Astrocyte of the cerebellum (primary cell): ENCODE data around the gene MAN1A1.

Source experiments
- DNase-seq: peaks from one replicate; pipeline ENCODE4 v3.0.0-alpha.2; 2011; ENCODE audit warnings: low read depth
- H3K4me3 ChIP-seq: 2 replicates; pipeline ENCODE4 v1.5.1; 2011; ENCODE audit warnings: mild to moderate bottlenecking, low read depth, low read length, moderate library complexity
- in situ Hi-C: cut with HindIII; loops from 2 replicates; pipeline ENCODE4 v1.10.0; 2017; ENCODE audit warnings: low sequenced_read_pairs
- TF ChIP-seq, protein P1 (sequence below): IDR thresholded peaks from 2 replicates; pipeline ENCODE4 v1.5.1; 2012; ENCODE audit warnings: low read length, low read depth, moderate library complexity, mild to moderate bottlenecking; ENCODE audit errors: missing control alignments

The MAN1A1 gene

GRCh38 chr6:119163006-119163405, 186.6 kb downstream of the MAN1A1 start:
- TF ChIP-seq, protein P1, sequence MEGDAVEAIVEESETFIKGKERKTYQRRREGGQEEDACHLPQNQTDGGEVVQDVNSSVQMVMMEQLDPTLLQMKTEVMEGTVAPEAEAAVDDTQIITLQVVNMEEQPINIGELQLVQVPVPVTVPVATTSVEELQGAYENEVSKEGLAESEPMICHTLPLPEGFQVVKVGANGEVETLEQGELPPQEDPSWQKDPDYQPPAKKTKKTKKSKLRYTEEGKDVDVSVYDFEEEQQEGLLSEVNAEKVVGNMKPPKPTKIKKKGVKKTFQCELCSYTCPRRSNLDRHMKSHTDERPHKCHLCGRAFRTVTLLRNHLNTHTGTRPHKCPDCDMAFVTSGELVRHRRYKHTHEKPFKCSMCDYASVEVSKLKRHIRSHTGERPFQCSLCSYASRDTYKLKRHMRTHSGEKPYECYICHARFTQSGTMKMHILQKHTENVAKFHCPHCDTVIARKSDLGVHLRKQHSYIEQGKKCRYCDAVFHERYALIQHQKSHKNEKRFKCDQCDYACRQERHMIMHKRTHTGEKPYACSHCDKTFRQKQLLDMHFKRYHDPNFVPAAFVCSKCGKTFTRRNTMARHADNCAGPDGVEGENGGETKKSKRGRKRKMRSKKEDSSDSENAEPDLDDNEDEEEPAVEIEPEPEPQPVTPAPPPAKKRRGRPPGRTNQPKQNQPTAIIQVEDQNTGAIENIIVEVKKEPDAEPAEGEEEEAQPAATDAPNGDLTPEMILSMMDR: no peak
- H3K4me3 ChIP-seq: no peak overlapping the region
- in situ Hi-C loops: no loop called here

GRCh38 chr6:119162134-119162775, 187.3 kb downstream of the MAN1A1 start:
- in situ Hi-C loops: no loop called here
- TF ChIP-seq, protein P1: no peak
- H3K4me3 ChIP-seq: no peak overlapping the region
- no peak for DNase-seq

More at GRCh38 chr6:119163006-119163405, 186.6 kb downstream of the MAN1A1 start:
- no peak for DNase-seq

DNA sequence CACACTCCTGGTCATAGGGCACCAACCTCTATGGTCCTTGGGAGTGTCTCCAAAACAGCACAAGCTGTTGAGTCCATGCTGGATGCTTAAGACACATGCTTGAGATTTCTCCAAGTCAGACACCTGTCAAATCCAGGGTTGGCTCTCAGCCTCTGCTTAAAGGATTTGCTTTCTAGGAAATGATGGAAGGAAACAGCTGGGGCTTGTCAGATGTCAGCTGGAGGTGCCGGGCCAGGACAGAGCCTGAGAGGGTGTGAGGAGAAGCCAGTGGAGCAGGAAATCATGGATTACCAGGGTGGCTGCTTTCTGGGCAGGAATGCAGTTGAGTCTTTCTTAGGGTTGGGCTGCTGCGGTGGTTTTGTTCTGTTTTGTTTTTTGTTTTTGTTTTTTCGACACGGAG, 188.1 kb downstream of the MAN1A1 start:
- DNase-seq: no peak
- in situ Hi-C loops: no loop called here
- H3K4me3 ChIP-seq: no peak overlapping the region
- TF ChIP-seq, protein P1: no peak

DNA sequence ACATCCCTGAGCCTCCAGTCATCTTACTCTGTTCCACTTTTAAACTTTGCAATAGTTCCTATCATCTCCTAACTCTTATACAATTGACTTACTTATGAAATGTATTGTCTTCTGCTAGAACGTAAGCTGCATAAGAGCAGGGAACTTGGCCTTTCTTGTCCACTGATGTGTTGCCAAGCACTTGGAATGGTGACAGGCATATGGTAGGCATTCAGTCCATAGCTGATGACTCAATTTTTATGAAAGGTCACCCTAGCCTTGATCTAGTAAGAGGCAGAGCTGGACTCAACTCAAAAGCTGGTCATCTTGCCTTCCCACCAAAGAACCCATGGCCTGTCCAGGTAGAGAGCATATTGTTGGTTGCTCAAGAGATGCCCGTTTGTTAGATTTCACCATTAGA, 188.7 kb downstream of the MAN1A1 start:
- H3K4me3 ChIP-seq: no peak overlapping the region
- in situ Hi-C loops: no loop called here
- no peak for DNase-seq
- TF ChIP-seq, protein P1: no peak

DNA sequence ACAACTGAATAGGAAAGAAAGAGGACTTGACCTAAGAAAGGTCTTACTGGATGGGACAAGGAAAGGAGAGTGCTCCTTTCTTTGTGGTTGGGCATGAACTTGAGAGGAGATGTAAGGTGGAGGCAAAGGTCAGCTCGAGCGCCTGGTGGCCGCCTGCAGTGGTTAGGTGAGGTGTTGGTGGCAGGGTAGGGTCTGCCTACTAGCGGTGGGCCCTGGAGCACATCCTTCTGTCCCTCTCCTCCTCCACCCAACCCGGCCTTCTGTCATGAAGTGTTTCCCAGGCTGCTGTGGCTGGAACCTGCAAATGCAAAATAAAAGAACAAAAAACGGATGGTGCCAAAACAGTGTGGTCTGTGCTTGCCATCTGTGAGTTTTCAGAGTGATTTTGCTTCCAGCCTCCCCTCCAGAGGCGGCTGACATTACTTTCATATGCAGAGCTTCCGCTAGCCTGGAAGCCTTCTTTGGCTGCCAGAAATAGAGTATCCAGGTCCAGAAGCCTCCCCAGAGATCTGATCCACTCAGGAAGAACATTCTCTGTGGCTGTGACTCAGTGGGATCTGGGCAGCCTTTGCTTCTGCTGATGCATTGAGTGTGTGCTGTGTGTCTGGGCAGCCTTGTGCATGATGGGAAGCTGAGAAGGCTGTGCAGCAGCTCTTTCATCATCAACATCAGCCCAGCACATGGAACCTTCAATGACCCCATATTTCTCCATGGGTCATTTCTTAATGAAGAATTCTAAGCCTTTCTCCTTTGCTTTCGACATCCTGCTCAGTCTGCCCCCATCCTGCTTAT, 191.3 kb downstream of the MAN1A1 start:
- no peak for DNase-seq
- TF ChIP-seq, protein P1: no peak
- in situ Hi-C loops: no loop called here
- no peak overlapping the region for H3K4me3 ChIP-seq

- TF ChIP-seq, protein P1: no peak
- no peak overlapping the region for H3K4me3 ChIP-seq
- DNase-seq: no peak
- in situ Hi-C loops: no loop called here
Measured at GRCh38 chr6:119157506-119157815, 192.1 kb downstream of the MAN1A1 start.
